Neural cell (in vitro differentiated cells): Measurements from ENCODE around the gene IL9R. TPM values are rescaled to one million over a fixed set of nuclear protein-coding genes. Genes with fewer than 3 reads are reported as not detected.
"Not testable (repeated sequence)": the region's sequence is repeated elsewhere in the genome, so short reads cannot be mapped to it uniquely, and the experiment has no call there.

Source experiments
- H2AFZ ChIP-seq: fragments of 200-600, 300-800 bp; sonication (generic), shearing (Covaris generic); 2 replicates; pipeline ENCODE4 v1.6.0; 2014; ENCODE audit warnings: low read depth, mild to moderate bottlenecking, antibody characterized with exemption, low read length, moderate library complexity
- H3F3A ChIP-seq: fragments of 200-600 bp; shearing (Covaris generic); 2 replicates; pipeline ENCODE4 v1.6.1; 2016; ENCODE audit warnings: mild to moderate bottlenecking, moderate library complexity, mixed read lengths, antibody characterized with exemption, low read length; ENCODE audit not compliant: insufficient read depth, poor library complexity, severe bottlenecking
- H3K27ac ChIP-seq: fragments of 200-600, 300-800 bp; sonication (generic), shearing (Covaris generic); 2 replicates; pipeline ENCODE4 v1.5.1; 2014; ENCODE audit warnings: mild to moderate bottlenecking, low read length, moderate library complexity
- H3K27me3 ChIP-seq: fragments of 300-800, 200-600 bp; sonication (generic), shearing (Covaris generic); 2 replicates; pipeline ENCODE4 v1.6.0; 2014; ENCODE audit warnings: mild to moderate bottlenecking, low read depth, low read length, moderate library complexity; ENCODE audit not compliant: insufficient read depth
- H3K36me3 ChIP-seq: fragments of 300-800, 200-600 bp; sonication (generic), shearing (Covaris generic); 2 replicates; pipeline ENCODE4 v1.5.1; 2014; ENCODE audit warnings: mild to moderate bottlenecking, antibody characterized with exemption, low read length, moderate library complexity; ENCODE audit not compliant: insufficient read depth
- H3K4me2 ChIP-seq: fragments of 300-800, 200-600 bp; sonication (generic), shearing (Covaris generic); 2 replicates; pipeline ENCODE4 v1.6.0; 2014; ENCODE audit warnings: mild to moderate bottlenecking, low read length
- H3K4me3 ChIP-seq: fragments of 300-800, 200-600 bp; sonication (generic), shearing (Covaris generic); 2 replicates; pipeline ENCODE4 v1.5.1; 2014; ENCODE audit warnings: mild to moderate bottlenecking, low read length, moderate library complexity
- H3K79me2 ChIP-seq: fragments of 200-600 bp; shearing (Covaris generic); replicated peaks from 2 replicates; pipeline ENCODE4 v1.6.0; 2014; ENCODE audit warnings: mild to moderate bottlenecking, low read length, moderate library complexity; ENCODE audit not compliant: insufficient read depth
- H3K9ac ChIP-seq: fragments of 300-800, 200-600 bp; sonication (generic), shearing (Covaris generic); 2 replicates; pipeline ENCODE4 v1.6.1; 2016; ENCODE audit warnings: mild to moderate bottlenecking, low read length, mixed read lengths
- H3K9me2 ChIP-seq: fragments of 200-600 bp; shearing (Covaris generic); 2 replicates; pipeline ENCODE4 v1.6.1; 2016; ENCODE audit warnings: mild to moderate bottlenecking, low read length, mixed read lengths; ENCODE audit not compliant: insufficient read depth
- H3K9me3 ChIP-seq: fragments of 200-600, 300-800 bp; sonication (generic), shearing (Covaris generic); 2 replicates; pipeline ENCODE4 v1.6.1; 2016; ENCODE audit warnings: mild to moderate bottlenecking, mixed run types, low read length, moderate library complexity, mixed read lengths
- H4K20me1 ChIP-seq: fragments of 200-600 bp; shearing (Covaris generic); 2 replicates; pipeline ENCODE4 v1.6.1; 2016; ENCODE audit warnings: mild to moderate bottlenecking, mixed run types; ENCODE audit not compliant: insufficient read depth
- CTCF ChIP-seq: fragments of 450-650 bp; IDR thresholded peaks from 2 replicates; pipeline ENCODE4 v1.5.1; 2014; ENCODE audit warnings: antibody characterized with exemption, mild to moderate bottlenecking, moderate library complexity; ENCODE audit not compliant: poor library complexity, severe bottlenecking
- EP300 ChIP-seq: fragments of 450-650 bp; conservative IDR thresholded peaks from 2 replicates; pipeline ENCODE4 v1.6.1; 2014; ENCODE audit warnings: antibody characterized with exemption, mild to moderate bottlenecking, moderate library complexity; ENCODE audit not compliant: poor library complexity, severe bottlenecking
- EZH2 ChIP-seq: fragments of 200-600, 300-800 bp; shearing (Covaris generic), sonication (generic); IDR thresholded peaks from 2 replicates; pipeline ENCODE4 v1.6.1; 2014; ENCODE audit warnings: antibody characterized with exemption, low read length, borderline replicate concordance, mild to moderate bottlenecking; ENCODE audit not compliant: insufficient read depth, poor library complexity, severe bottlenecking
- MXI1 ChIP-seq: fragments of 450-650 bp; conservative IDR thresholded peaks from 2 replicates; pipeline ENCODE4 v1.6.1; 2014; ENCODE audit warnings: antibody characterized with exemption, mild to moderate bottlenecking; ENCODE audit not compliant: poor library complexity, severe bottlenecking
- POLR2AphosphoS5 ChIP-seq: IDR thresholded peaks from 2 replicates; pipeline ENCODE4 v1.6.1; 2012
- RAD21 ChIP-seq: fragments of 450-650 bp; conservative IDR thresholded peaks from 2 replicates; pipeline ENCODE4 v1.6.1; 2014; ENCODE audit warnings: antibody characterized with exemption, mild to moderate bottlenecking, moderate library complexity
- REST ChIP-seq: IDR thresholded peaks from 2 replicates; pipeline ENCODE4 v1.6.1; 2012; ENCODE audit warnings: borderline replicate concordance
- SMC3 ChIP-seq: fragments of 450-650 bp; conservative IDR thresholded peaks from 2 replicates; pipeline ENCODE4 v1.6.1; 2014; ENCODE audit warnings: antibody characterized with exemption, mild to moderate bottlenecking, moderate library complexity; ENCODE audit not compliant: poor library complexity
- TAF1 ChIP-seq: IDR thresholded peaks from 2 replicates; pipeline ENCODE4 v1.6.1; 2012; ENCODE audit warnings: low read depth
- polyA plus RNA-seq: library from polyadenylated mRNA; depleted of rRNA; stranded (reverse); fragments of >200 nt; gene quantifications from 2 replicates; pipeline ENCODE4 v1.2.3, GENCODE V29; 2014

IL9R gene
- polyA plus RNA-seq, 1 donor from 2014 or later, result not detected

- Histone ChIP-seq H3K9me2 (no peaks in the 10 kb centered on the region), H3K4me3 (no peak overlapping the region), H3K27ac (no peak overlapping the region), H3K79me2 (no peaks in the 10 kb centered on the region), H3K4me2 (no peak overlapping the region), H3F3A (no peaks in the 10 kb centered on the region), H3K27me3 (no peaks in the 10 kb centered on the region), H3K9me3 (no peaks in the 10 kb centered on the region), H2AFZ (no peak overlapping the region), H3K36me3 (no peaks in the 10 kb centered on the region), H4K20me1 (no peaks in the 10 kb centered on the region), H3K9ac (no peak overlapping the region)
- no peak for TF ChIP-seq CTCF
- TF ChIP-seq POLR2AphosphoS5, result no peak
- TF ChIP-seq REST, result no peak
- TF ChIP-seq EZH2, result no peak
- no peak for TF ChIP-seq SMC3
- TF ChIP-seq TAF1, result no peak
- TF ChIP-seq RAD21, result no peak
- TF ChIP-seq EP300, result no peak
- no peak for TF ChIP-seq MXI1
These were observed 1.4 kb downstream of the IL9R start for GRCh38 chrX:155998761-155999510.

- H3K9me3 ChIP-seq, H4K20me1 ChIP-seq: not testable (repeated sequence)
These were observed 2.3 kb downstream of the IL9R start for GRCh38 chrX:155999751-156000150.

More at GRCh38 chrX:155999751-156000150, 2.3 kb downstream of the IL9R start:
- H3K9me2 ChIP-seq, H3K27me3 ChIP-seq, H3K4me3 ChIP-seq, H3K36me3 ChIP-seq, H3K27ac ChIP-seq, H2AFZ ChIP-seq, H3K4me2 ChIP-seq, H3K79me2 ChIP-seq, H3K9ac ChIP-seq, H3F3A ChIP-seq: not testable (repeated sequence)
